Measurements from ENCODE around the gene ATP5F1B. TPM values are rescaled to one million over a fixed set of nuclear protein-coding genes. Genes with fewer than 3 reads are reported as not detected.
A peak's percentile ranks its signal among the peaks of the same experiment; 100 is the strongest.

ATP5F1B gene
- total and polyA plus RNA-seq, 9 of the 15 experiments (the other 6 are each of a cell fraction or from before 2014, with no cell fraction given): 908 to 3,125 (median 1,482) TPM

DNA sequence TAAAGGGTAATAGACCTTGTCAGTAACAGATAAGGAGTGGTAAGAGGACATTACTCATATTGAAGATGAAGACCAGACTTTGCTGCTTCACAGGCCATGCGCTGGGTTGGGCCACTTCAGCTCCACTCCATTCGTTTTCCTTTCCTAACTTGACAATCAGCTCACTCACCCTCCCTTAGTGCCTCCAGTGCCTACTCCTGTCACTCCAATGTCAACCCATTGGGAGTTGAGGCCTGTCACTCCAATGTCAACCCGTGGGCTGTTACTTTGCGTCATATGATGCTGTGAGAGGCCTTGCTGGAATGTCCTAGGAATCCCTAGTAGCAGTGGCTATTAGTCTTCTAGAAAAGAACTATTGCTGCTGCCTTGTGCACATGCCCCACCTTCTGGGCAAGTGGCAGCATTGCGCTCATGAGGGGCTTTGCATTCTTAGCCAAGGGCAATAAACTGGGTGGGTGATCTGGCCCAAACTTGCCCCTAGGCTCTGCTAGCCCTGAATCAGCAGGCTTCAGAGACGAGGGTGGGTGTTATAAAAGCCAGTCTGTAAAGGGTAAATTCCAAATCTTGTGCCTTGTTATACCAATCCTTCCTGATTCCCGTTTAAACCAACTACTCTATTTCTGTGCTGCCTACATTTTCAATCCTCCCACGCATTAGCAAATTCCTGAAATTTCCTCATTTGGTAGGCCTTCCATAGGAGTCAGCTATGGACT, 51.7 kb downstream of the ATP5F1B start (continued):
- TF ChIP-seq, protein P1, sequence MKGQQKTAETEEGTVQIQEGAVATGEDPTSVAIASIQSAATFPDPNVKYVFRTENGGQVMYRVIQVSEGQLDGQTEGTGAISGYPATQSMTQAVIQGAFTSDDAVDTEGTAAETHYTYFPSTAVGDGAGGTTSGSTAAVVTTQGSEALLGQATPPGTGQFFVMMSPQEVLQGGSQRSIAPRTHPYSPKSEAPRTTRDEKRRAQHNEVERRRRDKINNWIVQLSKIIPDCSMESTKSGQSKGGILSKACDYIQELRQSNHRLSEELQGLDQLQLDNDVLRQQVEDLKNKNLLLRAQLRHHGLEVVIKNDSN (CRISPR knock-in tag; IDR thresholded peaks at IDR 0.05): peak; percentile 39; the same call in 1 of the 2 replicates
- TF ChIP-seq ZNF24 (IDR thresholded peaks at IDR 0.05) (no peak), MEIS2 (IDR thresholded peaks at IDR 0.05; ENCODE audit: partially characterized antibody) (peak; percentile 73), BRD4 (IDR thresholded peaks at IDR 0.05) (no peak), NR1H2 (CRISPR knock-in tag; IDR thresholded peaks at IDR 0.05) (no peak), ZSCAN32 (CRISPR knock-in tag; IDR thresholded peaks at IDR 0.05) (no peak), ATF1 (CRISPR knock-in tag; IDR thresholded peaks at IDR 0.05) (no peak), ATF1 (tag; IDR thresholded peaks at IDR 0.05) (0 out of 2 replicates have a peak, but pooled peaks have one; percentile 27), ZNF77 (CRISPR knock-in tag; IDR thresholded peaks at IDR 0.05) (no peak), EZH2 (IDR thresholded peaks at IDR 0.05; ENCODE audit: borderline replicate concordance, low read depth, low read length) (no peak)
- TF ChIP-seq, protein P2, sequence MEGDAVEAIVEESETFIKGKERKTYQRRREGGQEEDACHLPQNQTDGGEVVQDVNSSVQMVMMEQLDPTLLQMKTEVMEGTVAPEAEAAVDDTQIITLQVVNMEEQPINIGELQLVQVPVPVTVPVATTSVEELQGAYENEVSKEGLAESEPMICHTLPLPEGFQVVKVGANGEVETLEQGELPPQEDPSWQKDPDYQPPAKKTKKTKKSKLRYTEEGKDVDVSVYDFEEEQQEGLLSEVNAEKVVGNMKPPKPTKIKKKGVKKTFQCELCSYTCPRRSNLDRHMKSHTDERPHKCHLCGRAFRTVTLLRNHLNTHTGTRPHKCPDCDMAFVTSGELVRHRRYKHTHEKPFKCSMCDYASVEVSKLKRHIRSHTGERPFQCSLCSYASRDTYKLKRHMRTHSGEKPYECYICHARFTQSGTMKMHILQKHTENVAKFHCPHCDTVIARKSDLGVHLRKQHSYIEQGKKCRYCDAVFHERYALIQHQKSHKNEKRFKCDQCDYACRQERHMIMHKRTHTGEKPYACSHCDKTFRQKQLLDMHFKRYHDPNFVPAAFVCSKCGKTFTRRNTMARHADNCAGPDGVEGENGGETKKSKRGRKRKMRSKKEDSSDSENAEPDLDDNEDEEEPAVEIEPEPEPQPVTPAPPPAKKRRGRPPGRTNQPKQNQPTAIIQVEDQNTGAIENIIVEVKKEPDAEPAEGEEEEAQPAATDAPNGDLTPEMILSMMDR (IDR thresholded peaks at IDR 0.05 in 2 of 3, conservative IDR thresholded peaks at IDR 0.05 in 1 of 3; ENCODE audit: insufficient read depth in 2 of 3, low read depth in 1 of 3, low read length in 3 of 3): peak; percentile 86 to 90 (median 87)
